KOPT-K1 (cell line): Measurements from ENCODE around the gene CNTN4.

Experiments used
- H3K27ac ChIP-seq: fragments of 200-600 bp; sonication (generic); 2 replicates; pipeline ENCODE4 v1.5.1; 2016; ENCODE audit warnings: antibody characterized with exemption, mild to moderate bottlenecking, low read depth, low read length; ENCODE audit not compliant: poor library complexity, severe bottlenecking
- H3K36me3 ChIP-seq: fragments of 200-600 bp; sonication (generic); 2 replicates; pipeline ENCODE4 v1.5.1; 2017; ENCODE audit warnings: antibody characterized with exemption, mild to moderate bottlenecking, low read length, moderate library complexity; ENCODE audit not compliant: insufficient read depth
- H3K9me3 ChIP-seq: fragments of 200-600 bp; sonication (generic); 2 replicates; pipeline ENCODE4 v1.5.1; 2017; ENCODE audit warnings: antibody characterized with exemption, low read length, mild to moderate bottlenecking; ENCODE audit not compliant: insufficient read depth, poor library complexity, severe bottlenecking

The CNTN4 gene

DNA sequence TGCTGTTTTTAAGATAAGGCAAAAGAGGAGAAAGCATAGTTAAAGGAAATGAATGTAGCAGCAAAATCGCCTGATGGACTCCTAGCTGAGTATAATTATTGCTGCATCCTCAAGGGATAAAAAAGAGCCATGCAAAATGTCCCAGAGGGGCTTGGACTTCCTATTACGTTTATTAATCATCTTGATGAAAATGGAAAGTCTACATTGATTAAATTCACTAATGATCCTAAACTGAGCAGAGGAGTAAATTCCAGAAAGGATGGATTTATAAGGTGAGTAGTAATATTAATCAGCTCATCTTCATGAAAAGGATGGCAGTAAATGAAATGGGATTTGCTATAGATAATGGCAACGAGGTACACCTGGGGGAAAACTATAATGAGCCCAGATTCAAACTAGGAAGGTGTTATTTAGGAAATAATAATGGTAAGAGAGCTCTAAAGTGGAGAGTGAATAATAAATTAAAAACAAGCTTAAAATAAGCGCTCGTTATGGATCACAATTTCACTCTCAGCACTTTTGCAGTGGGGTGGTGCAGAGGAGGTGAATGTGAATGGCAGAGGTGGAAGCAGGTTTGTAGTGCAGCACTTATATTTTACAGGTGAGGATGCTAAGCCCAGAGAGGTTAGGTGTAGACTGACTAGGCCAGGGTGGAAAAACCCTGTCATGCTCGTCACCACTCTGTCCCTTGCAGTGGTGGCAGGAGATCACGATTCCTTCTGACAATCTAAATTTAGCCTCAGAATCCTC lies 989.2 kb downstream of the CNTN4 start:
- Histone ChIP-seq H3K36me3 (no peaks in the 10 kb centered on the region), H3K9me3 (no peaks in the 10 kb centered on the region), H3K27ac (no peak overlapping the region)

- H3K36me3 ChIP-seq = no peaks in the 10 kb centered on the region
- H3K27ac ChIP-seq = no peak overlapping the region
- no peaks in the 10 kb centered on the region for H3K9me3 ChIP-seq
These were observed 990.4 kb downstream of the CNTN4 start for GRCh38 chr3:3089017-3089416.

DNA sequence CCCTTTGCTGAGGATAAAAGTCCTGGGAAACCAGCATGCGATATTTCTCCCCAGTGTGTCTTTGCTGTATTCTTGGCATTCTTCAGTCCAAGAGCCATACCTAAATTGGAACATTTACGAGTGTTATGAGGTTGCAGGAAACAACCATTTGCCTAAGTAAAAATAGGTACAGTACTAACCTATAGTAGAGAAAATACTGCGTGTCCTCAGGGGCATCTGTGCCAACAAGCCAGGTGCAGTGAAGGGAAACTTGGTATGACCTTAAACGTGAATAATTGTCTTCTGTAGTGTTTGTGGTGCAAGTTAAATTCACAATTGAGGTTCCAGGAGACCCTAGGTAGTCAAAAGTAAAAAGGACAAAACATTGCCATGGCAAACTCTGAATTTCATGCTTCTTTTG lies 999.3 kb downstream of the CNTN4 start:
- Histone ChIP-seq H3K27ac (no peak overlapping the region), H3K36me3 (no peaks in the 10 kb centered on the region), H3K9me3 (no peaks in the 10 kb centered on the region)

- H3K36me3 ChIP-seq = no peaks in the 10 kb centered on the region
- no peaks in the 10 kb centered on the region for H3K9me3 ChIP-seq
- no peak overlapping the region for H3K27ac ChIP-seq
These were observed 1003.2 kb downstream of the CNTN4 start for GRCh38 chr3:3101660-3102458.

GRCh38 chr3:3102751-3103150 lies 1004.1 kb downstream of the CNTN4 start:
- H3K27ac ChIP-seq = no peak overlapping the region
- no peaks in the 10 kb centered on the region for H3K9me3 ChIP-seq
- no peaks in the 10 kb centered on the region for H3K36me3 ChIP-seq

DNA sequence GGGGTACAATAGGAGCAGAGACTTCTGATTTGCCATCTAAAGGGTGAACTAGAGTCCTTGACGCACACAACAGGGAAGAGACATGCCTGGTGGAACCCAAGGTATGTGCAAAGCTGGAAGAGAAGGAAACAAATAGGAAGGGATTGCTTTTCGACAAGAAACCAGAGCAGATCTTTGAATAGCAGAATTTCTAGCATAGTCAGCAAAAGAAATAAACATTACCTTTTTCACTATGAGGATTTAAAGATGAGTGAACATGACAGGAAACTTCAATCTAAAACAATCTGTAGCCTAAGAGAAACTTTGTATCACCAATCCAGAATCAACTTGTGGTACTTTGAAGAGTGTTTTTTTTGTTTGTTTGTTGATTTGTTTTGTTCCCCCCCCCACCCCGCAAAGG lies 1006.6 kb downstream of the CNTN4 start:
- no peaks in the 10 kb centered on the region for H3K36me3 ChIP-seq
- no peak overlapping the region for H3K27ac ChIP-seq
- no peaks in the 10 kb centered on the region for H3K9me3 ChIP-seq

- H3K27ac ChIP-seq = no peak overlapping the region
- no peaks in the 10 kb centered on the region for H3K9me3 ChIP-seq
- no peaks in the 10 kb centered on the region for H3K36me3 ChIP-seq
These were observed 1007.1 kb downstream of the CNTN4 start for GRCh38 chr3:3105815-3106214.

- Histone ChIP-seq H3K9me3 (no peaks in the 10 kb centered on the region), H3K36me3 (no peaks in the 10 kb centered on the region), H3K27ac (no peak overlapping the region)
These were observed 1008.5 kb downstream of the CNTN4 start for GRCh38 chr3:3107181-3107580.
